ENCODE data around the gene PNLIPRP3. TPM values are rescaled to one million over a fixed set of nuclear protein-coding genes. Genes with fewer than 3 reads are reported as not detected.

PNLIPRP3 gene
- total RNA-seq, 4 donors from 2014 or later: 0.40 TPM; not detected in 3

DNA sequence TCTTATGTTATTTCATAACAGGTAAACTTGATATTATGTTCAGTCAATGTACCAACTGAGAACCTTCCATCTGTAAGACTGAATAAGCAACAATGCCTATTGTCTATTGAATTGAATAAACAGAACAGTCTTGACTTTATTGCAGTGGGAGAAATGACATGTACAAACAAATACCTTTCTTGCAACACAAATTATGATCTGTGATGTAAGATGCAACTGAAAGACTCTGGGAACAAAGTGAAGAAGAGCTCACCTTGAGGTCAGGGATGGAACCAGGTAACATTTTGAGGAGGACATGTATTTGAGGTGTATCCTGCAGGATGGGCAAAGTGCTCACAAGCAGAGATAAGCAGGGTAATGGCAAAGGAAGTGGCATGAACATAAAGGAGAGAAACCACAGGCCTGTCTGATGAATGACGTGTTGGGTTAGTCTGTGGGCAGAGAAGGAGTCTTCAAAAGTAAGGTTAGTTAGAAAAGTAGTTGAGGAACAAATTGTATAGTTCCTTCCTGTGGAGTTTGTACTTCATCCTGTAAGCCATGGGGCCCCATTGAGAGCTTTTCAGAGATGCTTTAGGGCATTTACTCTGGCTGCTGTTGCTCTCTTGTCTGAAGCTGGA is 9.5 kb downstream of the PNLIPRP3 start:
- TF ChIP-seq POLR2A (IDR thresholded peaks at IDR 0.05) (no peak), CTCF (IDR thresholded peaks at IDR 0.05) (no peak)
- no peaks in the 10 kb centered on the region for H3K4me1 ChIP-seq
- no peak for DNase-seq
- no peaks in the 10 kb centered on the region for H3K36me3 ChIP-seq
- H3K27me3 ChIP-seq: no peaks in the 10 kb centered on the region
- H3K4me3 ChIP-seq: no peak overlapping the region
- no peak overlapping the region for H3K27ac ChIP-seq
- no peaks in the 10 kb centered on the region for H3K9me3 ChIP-seq

GRCh38 chr10:116440330-116441030 is 12.8 kb downstream of the PNLIPRP3 start:
- Histone ChIP-seq H3K4me1 (no peaks in the 10 kb centered on the region), H3K4me3 (no peak overlapping the region), H3K9me3 (no peaks in the 10 kb centered on the region), H3K27ac (no peak overlapping the region), H3K27me3 (no peaks in the 10 kb centered on the region), H3K36me3 (no peaks in the 10 kb centered on the region)
- no peak for DNase-seq
- no peak for TF ChIP-seq POLR2A (IDR thresholded peaks at IDR 0.05)
- TF ChIP-seq CTCF (IDR thresholded peaks at IDR 0.05): no peak

DNA sequence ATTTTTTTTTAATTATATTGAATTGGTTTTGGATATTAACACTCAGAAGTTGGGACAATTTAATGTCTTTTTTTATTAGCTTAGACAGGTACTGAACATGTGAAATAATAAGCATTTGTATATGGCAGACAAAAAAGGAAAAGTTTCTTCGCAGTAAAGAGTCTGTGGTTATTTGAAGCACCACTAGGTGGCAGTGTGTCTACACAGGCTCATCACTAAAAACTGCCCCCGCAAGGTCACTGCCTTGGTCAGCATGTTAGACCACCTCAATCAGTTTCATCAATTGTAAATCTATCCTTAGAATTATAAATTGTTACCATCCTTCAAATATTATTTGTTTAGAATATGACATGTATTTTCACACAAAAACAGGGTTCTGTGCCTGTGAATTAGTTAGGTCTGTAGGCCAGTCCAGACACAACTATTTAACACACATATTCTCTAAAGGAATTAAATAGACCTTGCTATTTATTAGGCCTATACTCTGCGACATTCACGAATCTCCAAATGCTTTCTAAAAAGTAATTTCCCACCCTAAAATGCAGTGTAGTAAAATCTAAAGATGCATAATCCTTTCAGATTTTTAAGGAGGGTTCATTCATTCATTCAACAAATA is 17.0 kb downstream of the PNLIPRP3 start:
- no peaks in the 10 kb centered on the region for H3K36me3 ChIP-seq
- H3K4me1 ChIP-seq: no peaks in the 10 kb centered on the region
- H3K9me3 ChIP-seq: no peaks in the 10 kb centered on the region
- H3K27me3 ChIP-seq: no peaks in the 10 kb centered on the region
- no peak for DNase-seq
- no peak overlapping the region for H3K27ac ChIP-seq
- no peak overlapping the region for H3K4me3 ChIP-seq
- TF ChIP-seq POLR2A (IDR thresholded peaks at IDR 0.05) (no peak), CTCF (IDR thresholded peaks at IDR 0.05) (peak in 5 of 6 experiments; percentile 30 to 57 (median 50))

DNA sequence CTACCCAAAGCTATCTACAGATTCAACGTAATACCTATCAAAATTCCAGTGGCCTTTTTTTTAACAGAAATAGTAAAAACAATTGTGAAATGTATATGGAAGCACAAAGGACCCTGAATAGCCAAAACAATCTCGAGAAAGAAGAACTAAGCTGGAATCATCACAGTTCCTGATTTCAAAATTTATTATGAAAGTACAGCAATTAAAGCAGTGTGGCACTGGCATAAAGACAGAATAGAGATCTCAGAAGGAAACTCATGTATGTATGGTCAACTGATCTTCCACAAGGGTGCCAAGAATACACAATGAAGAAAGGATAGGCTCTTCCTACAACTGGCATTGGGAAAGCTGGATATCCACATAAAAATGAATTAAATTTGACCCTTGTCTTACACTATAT is 23.2 kb downstream of the PNLIPRP3 start:
- no peaks in the 10 kb centered on the region for H3K27me3 ChIP-seq
- peaks cover 0 to 2% (median 0%) of the 10 kb centered on the region in 4 donors for H3K9me3 ChIP-seq
- DNase-seq: no peak
- H3K27ac ChIP-seq: no peak overlapping the region
- no peak overlapping the region for H3K4me3 ChIP-seq
- TF ChIP-seq CTCF (IDR thresholded peaks at IDR 0.05) (no peak), POLR2A (IDR thresholded peaks at IDR 0.05) (no peak)
- no peaks in the 10 kb centered on the region for H3K36me3 ChIP-seq
- no peaks in the 10 kb centered on the region for H3K4me1 ChIP-seq

GRCh38 chr10:116451711-116452337 is 24.2 kb downstream of the PNLIPRP3 start:
- Histone ChIP-seq H3K9me3 (peaks cover 0 to 2% (median 0%) of the 10 kb centered on the region in 4 donors), H3K4me3 (no peak overlapping the region), H3K27me3 (no peaks in the 10 kb centered on the region), H3K36me3 (no peaks in the 10 kb centered on the region), H3K27ac (no peak overlapping the region), H3K4me1 (no peaks in the 10 kb centered on the region)
- no peak for DNase-seq
- TF ChIP-seq POLR2A (IDR thresholded peaks at IDR 0.05) (no peak), CTCF (IDR thresholded peaks at IDR 0.05) (no peak)
